Measurements from ENCODE around the gene STK32B. TPM values are rescaled to one million over a fixed set of nuclear protein-coding genes. Genes with fewer than 3 reads are reported as not detected.

STK32B gene
- total and polyA plus RNA-seq, 2 of the 8 experiments (the other 6 are each of a cell fraction or from before 2014, with no cell fraction given) = 2.3 to 2.5 TPM

DNA sequence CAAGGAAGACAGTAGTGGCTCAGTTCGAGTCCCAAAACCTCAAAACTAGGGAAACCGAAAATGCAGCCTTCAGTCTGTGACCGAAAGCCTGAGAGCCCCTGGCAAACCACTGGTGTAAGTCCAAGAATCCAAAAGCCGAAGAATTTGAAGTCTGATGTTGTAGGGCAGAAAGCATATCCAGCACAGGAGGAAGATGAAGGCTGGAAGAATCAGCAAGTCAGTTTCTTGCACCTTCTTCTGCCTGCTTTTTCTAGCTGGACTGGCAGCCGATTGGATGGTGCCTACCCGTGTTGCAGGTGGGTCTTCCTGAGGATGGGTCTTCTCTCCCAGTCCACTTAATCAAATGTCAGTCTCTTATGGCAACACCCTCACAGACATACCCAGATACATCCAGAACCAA is 95.0 kb downstream of the STK32B start (continued):
- TF ChIP-seq TEAD4 (IDR thresholded peaks at IDR 0.05; ENCODE audit: low read depth, low read length) (no peak), NANOG (IDR thresholded peaks at IDR 0.05; ENCODE audit: insufficient read depth, low read depth, low read length, poor library complexity, severe bottlenecking) (no peak), KDM4A (IDR thresholded peaks at IDR 0.05; ENCODE audit: low read depth, low read length, severe bottlenecking) (no peak), SUZ12 (IDR thresholded peaks at IDR 0.05; ENCODE audit: low read length) (no peak), BRCA1 (IDR thresholded peaks at IDR 0.05; ENCODE audit: low read depth, low read length) (no peak), HDAC6 (IDR thresholded peaks at IDR 0.05; ENCODE audit: low read depth, low read length) (no peak), EGR1 (IDR thresholded peaks at IDR 0.05; ENCODE audit: borderline replicate concordance, low read depth, low read length) (no peak)

Measured in H1 (cell line).